Upper lobe of left lung (tissue), 4 donors: ENCODE data around the gene PCBP3.

Experiments used
- CTCF ChIP-seq, 6 experiments: fragments of 450-650 bp in 4 of 6; fragments of 200-600 bp in 2 of 6; sonication (generic) in 2 of 6; IDR thresholded peaks; one replicate each; pipeline ENCODE4 v1.5.1; 2016 to 2019; ENCODE audit warnings: antibody characterized with exemption in 6 of 6
- EP300 ChIP-seq, 4 donors: sonication (generic); formaldehyde crosslinking; IDR thresholded peaks; one replicate each; pipeline ENCODE4 v1.5.1; 2017; ENCODE audit warnings: antibody characterized with exemption in 4 of 4, control low read depth in 2 of 4
- POLR2A ChIP-seq, 4 donors: fragments of 450-650 bp; IDR thresholded peaks; one replicate each; pipeline ENCODE4 v1.5.1; 2016 to 2017; ENCODE audit warnings: antibody characterized with exemption in 4 of 4, mild to moderate bottlenecking in 2 of 4
- POLR2AphosphoS5 ChIP-seq, 2 donors: sonication (generic); formaldehyde crosslinking; IDR thresholded peaks; one replicate each; pipeline ENCODE4 v1.5.1; 2017; ENCODE audit warnings: antibody characterized with exemption in 2 of 2

- TF ChIP-seq POLR2AphosphoS5 (IDR thresholded peaks at IDR 0.05) (peak in 1 of 2 donors; percentile 11), CTCF (IDR thresholded peaks at IDR 0.05) (no peak), EP300 (IDR thresholded peaks at IDR 0.05) (no peak), POLR2A (IDR thresholded peaks at IDR 0.05) (no peak)
Observed at GRCh38 chr21:45698493-45699184, 55.1 kb downstream of the PCBP3 start.
